Measurements from ENCODE around the gene BIN1.
"Not testable (repeated sequence)": the region's sequence is repeated elsewhere in the genome, so short reads cannot be mapped to it uniquely, and the experiment has no call there.

Gene BIN1

GRCh38 chr2:127134235-127134634, 27.3 kb upstream of the BIN1 start:
- DNase-seq: no peak

GRCh38 chr2:127133793-127134192, 26.8 kb upstream of the BIN1 start:
- DNase-seq: no peak

- DNase-seq: no peak
Measured at GRCh38 chr2:127130421-127130820, 23.5 kb upstream of the BIN1 start.

DNA sequence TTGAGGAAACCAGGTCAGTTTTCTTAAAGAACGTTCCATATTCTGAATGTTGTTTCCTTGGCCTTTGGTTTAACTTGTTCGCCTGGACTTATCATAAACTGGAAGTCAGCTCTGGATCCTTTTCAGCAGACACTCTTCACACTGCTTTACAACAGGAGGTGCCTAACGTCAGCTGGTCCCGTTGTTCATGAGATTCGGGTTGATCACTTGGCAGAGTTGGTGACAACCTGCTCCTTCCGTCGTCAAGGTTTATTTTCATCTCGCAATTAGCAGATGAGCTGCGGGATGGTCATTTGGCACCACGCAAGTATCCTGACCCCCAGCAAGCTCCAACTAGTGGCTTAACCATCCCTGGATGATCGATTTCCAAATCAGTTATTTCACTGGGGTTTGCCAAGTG, 23.0 kb upstream of the BIN1 start:
- no peak for DNase-seq

GRCh38 chr2:127128445-127128904, 21.5 kb upstream of the BIN1 start:
- DNase-seq: no peak

- peak; percentile 75 for DNase-seq
Measured at GRCh38 chr2:127125821-127126220, 18.9 kb upstream of the BIN1 start.

DNA sequence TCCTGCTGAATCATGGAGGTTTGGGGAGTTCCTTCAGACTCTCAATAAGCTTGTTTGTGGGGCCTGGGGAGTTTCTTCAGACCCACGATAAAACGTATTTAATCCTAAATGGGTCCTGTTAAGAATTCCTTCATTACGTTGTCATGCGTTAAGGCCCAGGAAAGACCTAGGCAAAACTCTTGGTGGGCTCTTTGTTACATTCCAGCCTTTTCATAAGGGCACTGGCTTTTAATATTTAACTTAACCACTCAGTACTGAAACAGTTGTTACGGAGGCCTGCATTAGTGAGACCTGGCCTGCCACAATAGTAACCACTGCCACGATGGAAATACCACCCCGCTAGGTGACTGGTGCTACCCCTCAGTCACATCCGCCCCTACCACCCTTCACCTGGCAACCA, 17.5 kb upstream of the BIN1 start:
- DNase-seq: no peak

DNA sequence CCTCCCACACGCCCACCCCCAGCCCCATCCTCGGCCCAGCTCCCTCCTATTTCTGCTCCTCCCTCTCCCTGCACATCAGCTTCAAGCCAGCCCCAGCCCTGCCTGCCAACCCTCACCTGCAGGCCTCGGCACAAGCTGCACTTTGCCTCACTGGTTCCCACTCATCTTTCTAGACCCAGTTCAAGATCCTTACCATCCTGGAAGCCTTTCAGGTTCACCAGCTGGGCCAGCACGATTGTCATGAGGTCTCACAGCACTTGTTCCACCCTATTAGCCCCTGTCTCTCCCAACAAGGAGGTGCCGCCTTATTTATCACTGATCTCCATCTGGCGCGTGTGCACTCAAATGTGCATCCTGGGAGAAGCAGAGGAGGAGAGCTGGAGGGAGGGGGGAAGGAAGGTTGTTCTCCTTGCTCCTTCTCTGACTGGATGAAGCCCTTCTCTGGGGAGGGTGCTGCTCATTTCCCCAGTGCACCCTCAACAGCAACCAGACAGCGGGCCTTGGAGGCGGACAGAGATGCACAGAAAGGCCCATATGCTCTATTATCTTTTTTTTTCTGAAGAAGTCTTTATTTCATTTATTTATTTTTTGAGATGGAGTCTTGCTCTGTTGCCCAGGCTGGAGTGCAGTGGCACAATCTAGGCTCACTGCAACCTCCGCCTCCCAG, 15.5 kb upstream of the BIN1 start:
- no peak for DNase-seq

DNA sequence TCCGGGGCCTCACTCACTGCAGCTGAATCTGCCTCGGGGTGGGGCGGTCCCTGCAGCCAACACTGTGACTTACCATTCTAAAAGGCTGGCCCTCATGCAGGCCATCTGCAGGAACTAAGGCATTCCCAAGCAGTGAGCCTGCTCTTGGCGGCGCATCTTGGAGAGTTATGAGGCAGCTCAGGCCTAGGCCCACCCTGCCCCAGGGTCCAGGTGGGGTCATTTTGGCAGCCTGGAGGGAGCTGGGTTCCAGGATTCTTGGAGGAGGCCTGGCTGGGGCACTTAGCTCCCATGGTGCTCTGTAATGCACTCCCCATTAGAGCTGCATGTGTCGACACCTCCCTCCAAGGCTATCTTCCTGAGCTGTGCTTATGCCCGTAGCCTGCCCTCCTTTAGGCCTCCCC, 14.8 kb upstream of the BIN1 start:
- DNase-seq: no peak

DNA sequence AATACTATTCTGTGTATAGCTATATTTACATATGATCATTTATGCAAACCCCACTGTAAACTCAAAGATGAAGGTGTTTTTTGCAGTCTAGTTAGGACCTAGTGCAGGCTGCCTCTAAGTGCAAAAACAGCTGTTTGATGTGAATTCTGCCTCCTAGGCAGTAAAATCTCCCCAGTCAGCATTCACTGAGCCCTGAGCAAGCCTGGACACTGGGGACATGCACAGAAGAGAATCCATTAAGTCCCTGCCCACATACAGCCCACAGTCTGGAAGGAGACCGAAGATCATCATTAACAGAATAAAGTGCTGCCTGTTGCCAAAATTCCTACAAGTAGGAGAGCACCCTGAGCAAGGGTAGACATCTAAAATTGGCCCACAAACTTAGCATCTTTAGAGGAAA, 14.4 kb upstream of the BIN1 start:
- peak; percentile 7 for DNase-seq

DNA sequence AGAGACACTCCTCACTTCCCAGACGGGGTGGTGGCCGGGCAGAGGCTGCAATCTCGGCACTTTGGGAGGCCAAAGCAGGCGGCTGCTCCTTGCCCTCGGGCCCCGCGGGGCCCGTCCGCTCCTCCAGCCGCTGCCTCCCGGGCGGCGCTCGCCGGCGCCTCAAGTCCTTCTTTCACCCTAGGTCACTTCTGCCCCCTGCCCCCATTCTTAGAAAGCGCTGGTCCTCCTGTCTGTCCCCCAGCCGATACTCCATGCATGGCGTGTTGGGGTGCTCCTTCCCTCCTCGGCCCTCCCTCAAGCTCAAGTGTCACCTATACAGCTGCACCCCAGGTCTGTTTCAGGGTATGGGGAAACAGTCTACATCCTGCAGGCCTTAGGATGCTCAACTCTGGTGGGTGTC, 13.5 kb upstream of the BIN1 start:
- DNase-seq: not testable (repeated sequence)

DNA sequence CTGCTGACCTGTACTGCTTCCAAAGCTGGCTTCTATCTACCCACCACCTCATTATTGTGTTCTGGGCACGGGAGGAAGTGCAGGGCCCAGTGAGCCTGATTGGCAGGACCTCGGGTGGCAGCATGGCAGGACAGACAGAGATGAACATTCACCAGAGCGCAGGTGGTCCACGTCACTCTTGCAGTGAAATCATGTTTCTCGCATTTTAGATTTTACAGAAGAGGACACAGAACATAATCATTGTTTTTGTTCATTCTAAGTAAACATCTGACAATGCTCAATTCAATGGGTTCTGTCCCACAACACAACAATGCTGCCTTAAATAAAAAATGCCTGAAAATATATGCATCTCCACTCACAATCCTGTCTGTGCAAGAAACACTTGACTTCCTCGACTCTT, 11.5 kb upstream of the BIN1 start:
- DNase-seq: no peak

DNA sequence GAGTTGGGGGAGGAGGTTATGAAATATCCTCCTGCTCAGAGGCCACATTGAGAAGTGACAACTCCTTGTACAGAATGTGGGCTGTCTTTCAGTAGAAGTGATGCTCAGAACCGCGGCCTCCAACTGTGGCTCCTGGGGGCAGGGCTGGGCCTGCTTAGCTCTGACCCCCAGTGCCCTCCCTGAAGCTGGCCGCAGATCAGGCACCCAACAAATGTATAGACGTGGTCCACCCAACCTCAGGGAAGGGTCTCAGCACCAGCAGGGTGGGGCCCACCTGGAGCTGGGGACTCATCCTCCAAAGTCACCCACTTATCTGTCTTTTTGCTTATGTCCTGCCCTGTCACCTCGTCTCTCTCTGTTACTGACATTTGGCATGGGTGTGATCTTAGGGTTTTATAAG, 11.1 kb upstream of the BIN1 start:
- DNase-seq: no peak

DNA sequence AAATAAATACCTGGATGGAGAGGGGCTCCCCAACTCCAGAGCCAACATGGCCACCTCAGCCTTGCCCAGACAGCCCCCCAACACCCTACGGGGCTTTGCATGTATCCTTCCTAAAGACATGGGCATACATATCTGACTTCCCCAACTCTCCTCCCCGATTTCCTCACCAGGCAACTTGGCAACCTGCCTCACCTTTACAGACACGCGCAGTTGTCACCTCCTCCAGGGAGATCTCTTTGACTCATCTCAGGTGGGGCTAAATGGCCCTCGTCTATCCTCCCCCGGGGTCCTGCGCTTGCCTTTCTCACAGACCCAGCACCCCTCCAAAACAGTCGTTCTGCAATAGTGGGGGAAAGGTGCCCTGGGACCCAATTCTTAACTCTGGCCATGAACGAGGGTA, 10.6 kb upstream of the BIN1 start:
- no peak for DNase-seq

- DNase-seq: no peak
Measured at GRCh38 chr2:127115471-127116199, 8.7 kb upstream of the BIN1 start.

- DNase-seq: no peak
Measured at GRCh38 chr2:127110985-127111384, 4.0 kb upstream of the BIN1 start.

DNA sequence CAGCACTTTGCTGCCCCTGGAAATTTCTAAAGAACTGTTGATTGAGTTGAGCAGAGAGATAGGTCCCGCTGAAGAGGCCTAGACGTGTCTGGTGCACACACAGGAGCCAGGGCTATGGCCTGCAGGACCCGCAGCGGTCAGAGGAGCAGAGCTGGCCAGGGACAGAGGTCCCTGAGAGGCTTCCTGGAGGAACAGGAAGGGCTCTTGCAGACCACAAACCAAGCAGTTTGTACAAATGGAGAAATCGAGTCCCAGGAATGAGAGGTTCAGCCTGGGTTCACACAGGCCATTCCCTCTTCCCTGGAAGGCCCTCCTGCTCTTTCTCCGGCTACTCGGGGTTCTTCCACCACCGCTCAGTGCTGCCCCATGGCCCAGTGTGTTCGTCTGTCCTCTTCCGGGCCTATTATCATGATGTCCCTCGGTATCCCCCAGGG, 1.2 kb upstream of the BIN1 start:
- no peak for DNase-seq

DNA sequence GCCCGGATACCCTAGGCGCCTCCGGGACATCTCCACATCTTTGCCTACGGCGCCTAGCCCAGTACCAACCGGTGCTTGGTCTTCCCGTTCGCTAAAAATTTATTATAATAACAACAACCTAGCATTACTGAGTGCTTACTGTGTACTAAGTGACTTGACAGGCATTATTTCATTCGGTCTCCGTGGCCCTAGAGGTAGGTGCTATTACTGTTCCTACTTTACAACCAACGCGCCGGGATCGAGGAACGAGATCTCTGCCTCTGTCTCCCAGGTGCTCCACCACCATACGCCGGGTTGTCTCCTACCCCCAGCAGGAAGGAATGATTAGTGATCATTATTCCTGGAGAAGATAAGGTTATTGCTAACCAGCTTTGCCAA, 657 bp upstream of the BIN1 start:
- peak; percentile 74 for DNase-seq

DNA sequence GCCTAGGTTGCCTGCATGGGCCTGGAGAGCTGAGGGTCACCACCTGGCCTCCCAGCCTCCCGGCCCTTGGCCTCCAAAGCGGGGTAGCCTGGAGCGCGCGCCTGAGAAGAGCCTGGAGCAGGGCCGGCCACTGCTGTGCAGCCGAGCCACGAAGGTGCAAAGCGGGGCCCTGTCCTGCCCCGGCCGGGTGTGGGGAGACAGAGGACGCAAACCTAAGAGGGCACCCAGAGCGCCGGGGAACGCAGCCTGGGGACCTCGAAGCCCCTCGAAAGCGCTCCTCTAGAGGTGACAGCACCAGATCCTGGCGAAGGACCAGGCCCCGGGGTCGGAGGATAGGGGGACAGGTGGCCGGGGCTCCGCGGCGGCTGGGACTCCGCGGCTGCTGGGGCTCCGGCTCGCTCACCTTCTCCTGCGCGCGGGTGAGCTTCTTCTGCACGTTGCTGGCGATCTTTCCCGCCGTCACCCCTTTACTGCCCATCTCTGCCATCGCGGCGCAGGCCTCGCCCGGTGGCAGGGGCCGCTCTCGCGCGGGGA, 430 bp downstream of the BIN1 start:
- no peak for DNase-seq

DNA sequence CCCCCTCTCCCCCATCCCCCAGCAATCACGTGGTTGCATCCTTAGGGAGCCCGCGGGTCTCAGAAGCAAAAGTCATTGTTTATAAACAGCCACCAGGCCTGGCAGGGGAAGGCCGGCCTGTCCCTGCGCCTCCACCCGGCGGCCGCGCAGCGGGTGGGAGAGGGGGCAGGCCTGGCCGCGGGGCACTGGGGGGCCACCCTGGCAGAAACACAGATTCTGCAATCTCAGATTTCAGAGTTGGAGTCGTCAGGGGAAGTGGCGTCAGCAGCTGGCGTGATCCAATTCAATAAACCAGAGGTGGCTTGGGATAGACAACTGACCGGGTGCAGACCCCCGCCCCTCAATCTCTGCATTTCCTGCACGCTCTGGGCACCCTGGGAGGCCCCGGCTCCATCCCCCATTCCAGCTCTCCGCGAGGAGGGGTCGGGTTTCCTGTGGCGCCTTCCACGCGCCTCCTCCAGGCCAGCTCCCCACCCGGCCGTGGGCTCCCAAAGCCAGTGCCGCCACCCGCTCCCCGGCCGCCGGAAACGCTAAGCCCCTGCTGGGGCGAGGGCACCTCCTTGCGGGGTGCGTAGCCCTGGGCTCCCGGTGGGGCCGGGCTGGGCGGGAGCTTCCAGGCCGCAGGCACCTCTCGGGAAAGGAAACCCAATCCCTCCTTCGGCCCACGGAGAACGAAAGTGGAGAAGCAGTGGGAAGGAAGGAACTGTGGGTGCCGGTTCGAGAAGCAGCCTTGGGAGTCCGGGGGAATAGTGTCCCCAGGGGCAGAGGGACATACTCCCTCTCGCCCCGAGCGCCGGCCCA, 1.1 kb downstream of the BIN1 start:
- DNase-seq: no peak

GRCh38 chr2:127104881-127105655, 1.9 kb downstream of the BIN1 start:
- no peak for DNase-seq

GRCh38 chr2:127104166-127104660, 2.7 kb downstream of the BIN1 start:
- DNase-seq: no peak

Data from NCI-H526 treated with DMSO at 0.1 percent for 48 hours (cell line).